ENCODE results near the gene ZNRF4.

DNA sequence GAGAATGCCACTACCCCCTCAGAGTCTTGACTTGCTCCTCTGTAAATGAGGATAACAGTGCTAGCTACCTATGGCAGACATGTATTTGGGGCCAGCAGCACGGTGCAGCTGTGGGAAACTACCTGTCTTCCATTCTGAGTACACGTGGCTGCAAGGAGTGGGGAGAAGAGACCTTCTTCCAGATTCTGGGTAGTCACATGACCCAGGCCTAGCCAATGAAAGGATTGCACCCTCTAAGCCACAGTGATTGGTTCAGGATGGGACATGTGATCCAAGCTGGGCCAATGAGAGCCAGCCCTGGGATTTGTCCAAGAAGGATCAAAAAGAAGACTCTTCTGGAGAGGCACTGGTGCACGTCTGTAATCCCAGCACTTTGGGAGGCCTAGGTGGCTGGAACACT, 5.5 kb downstream of the ZNRF4 start:
- no peak for TF ChIP-seq ZNF274 (IDR thresholded peaks at IDR 0.05; ENCODE audit: low read depth, low read length)
- TF ChIP-seq SUZ12 (IDR thresholded peaks at IDR 0.05; ENCODE audit: extremely low read depth, insufficient read depth, insufficient read length): no peak
- no peak for TF ChIP-seq YY1 (IDR thresholded peaks at IDR 0.05; ENCODE audit: insufficient read depth, insufficient read length)

Measured in NT2/D1 (cell line).